ENCODE data around the gene PHC2. TPM values are rescaled to one million over a fixed set of nuclear protein-coding genes. Genes with fewer than 3 reads are reported as not detected.

Gene PHC2
- total and polyA plus RNA-seq, 8 donors, result 21.8 to 62.1 (median 42.6) TPM

GRCh38 chr1:33350611-33351280, 80.1 kb downstream of the PHC2 start:
- DNase-seq (no peak), FAIRE-seq (no peak), ATAC-seq (no peak)
- H3K36me3 ChIP-seq, result no peaks in the 10 kb centered on the region
- 29 to 36% methylated on average over 6 of the region's 6 CpGs for WGBS, 2 donors
- H3K27ac ChIP-seq, result peak overlapping the region; percentile 67 to 84 (median 79)
- peaks cover 9 to 20% (median 18%) of the 10 kb centered on the region in 3 donors for H3K4me1 ChIP-seq
- no peak for TF ChIP-seq CTCF (IDR thresholded peaks at IDR 0.05)
- no peaks in the 10 kb centered on the region for H3K27me3 ChIP-seq
- H3K4me3 ChIP-seq, result peak overlapping the region; percentile 29 to 89 (median 49)
- intact Hi-C loops (cut with DNase I), result no loop called here
- H3K9me3 ChIP-seq, result no peaks in the 10 kb centered on the region

- DNase-seq (peak; percentile 84 to 95 (median 90)), ATAC-seq (peak; percentile 87 to 91 (median 90)), FAIRE-seq (no peak)
- WGBS, 2 donors, result 0 to 1% methylated on average over 53 to 104 of the region's 104 CpGs
- no peak for TF ChIP-seq CTCF (IDR thresholded peaks at IDR 0.05)
- Histone ChIP-seq H3K36me3 (no peaks in the 10 kb centered on the region), H3K9me3 (no peaks in the 10 kb centered on the region), H3K27ac (peak overlapping the region; percentile 67 to 90 (median 83)), H3K27me3 (no peaks in the 10 kb centered on the region), H3K4me1 (peaks cover 9 to 27% (median 25%) of the 10 kb centered on the region in 3 donors), H3K4me3 (peak overlapping the region; percentile 29 to 89 (median 49))
- intact Hi-C loops (cut with DNase I), result no loop called here
Observed at GRCh38 chr1:33349778-33350610, 80.9 kb downstream of the PHC2 start.

GRCh38 chr1:33349081-33349759, 81.7 kb downstream of the PHC2 start:
- FAIRE-seq (no peak), ATAC-seq (peak; percentile 14 to 38 (median 26)), DNase-seq (peak; percentile 45 to 85 (median 66))
- intact Hi-C loops (cut with DNase I), result no loop called here
- Histone ChIP-seq H3K27me3 (no peaks in the 10 kb centered on the region), H3K9me3 (no peaks in the 10 kb centered on the region), H3K36me3 (no peaks in the 10 kb centered on the region), H3K27ac (peak overlapping the region; percentile 83 to 96 (median 93)), H3K4me1 (peaks cover 9 to 35% (median 33%) of the 10 kb centered on the region in 3 donors), H3K4me3 (peak overlapping the region; percentile 56 to 89 (median 84))
- no peak for TF ChIP-seq CTCF (IDR thresholded peaks at IDR 0.05)
- WGBS, 2 donors, result 0% methylated on average over 41 to 78 of the region's 78 CpGs

GRCh38 chr1:33348676-33349080, 82.2 kb downstream of the PHC2 start:
- DNase-seq, result no peak
- no peak for TF ChIP-seq CTCF (IDR thresholded peaks at IDR 0.05)
- H3K4me1 ChIP-seq, result peaks cover 11 to 40% (median 38%) of the 10 kb centered on the region in 3 donors

More at GRCh38 chr1:33348676-33349080, 82.2 kb downstream of the PHC2 start:
- no peak for FAIRE-seq
- 1% methylated on average over 11 of the region's 11 CpGs for WGBS, 2 donors
- peak overlapping the region; percentile 83 to 96 (median 93) for H3K27ac ChIP-seq
- intact Hi-C loops (cut with DNase I), result no loop called here
- no peaks in the 10 kb centered on the region for H3K36me3 ChIP-seq
- no peaks in the 10 kb centered on the region for H3K9me3 ChIP-seq
- H3K4me3 ChIP-seq, result peak overlapping the region; percentile 56 to 89 (median 84)
- no peaks in the 10 kb centered on the region for H3K27me3 ChIP-seq
- ATAC-seq, result peak in 3 of 4 donors; percentile 2 to 29 (median 26)
